ENCODE measurements around the gene SNX24.

GRCh38 chr5:122985954-122986721 is 140.7 kb downstream of the SNX24 start:
- TF ChIP-seq, protein P1, sequence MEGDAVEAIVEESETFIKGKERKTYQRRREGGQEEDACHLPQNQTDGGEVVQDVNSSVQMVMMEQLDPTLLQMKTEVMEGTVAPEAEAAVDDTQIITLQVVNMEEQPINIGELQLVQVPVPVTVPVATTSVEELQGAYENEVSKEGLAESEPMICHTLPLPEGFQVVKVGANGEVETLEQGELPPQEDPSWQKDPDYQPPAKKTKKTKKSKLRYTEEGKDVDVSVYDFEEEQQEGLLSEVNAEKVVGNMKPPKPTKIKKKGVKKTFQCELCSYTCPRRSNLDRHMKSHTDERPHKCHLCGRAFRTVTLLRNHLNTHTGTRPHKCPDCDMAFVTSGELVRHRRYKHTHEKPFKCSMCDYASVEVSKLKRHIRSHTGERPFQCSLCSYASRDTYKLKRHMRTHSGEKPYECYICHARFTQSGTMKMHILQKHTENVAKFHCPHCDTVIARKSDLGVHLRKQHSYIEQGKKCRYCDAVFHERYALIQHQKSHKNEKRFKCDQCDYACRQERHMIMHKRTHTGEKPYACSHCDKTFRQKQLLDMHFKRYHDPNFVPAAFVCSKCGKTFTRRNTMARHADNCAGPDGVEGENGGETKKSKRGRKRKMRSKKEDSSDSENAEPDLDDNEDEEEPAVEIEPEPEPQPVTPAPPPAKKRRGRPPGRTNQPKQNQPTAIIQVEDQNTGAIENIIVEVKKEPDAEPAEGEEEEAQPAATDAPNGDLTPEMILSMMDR (conservative IDR thresholded peaks at IDR 0.05): no peak
- no peak for TF ChIP-seq EZH2 (IDR thresholded peaks at IDR 0.05; ENCODE audit: low read depth)

All from PC-9 (cell line).